Measurements from ENCODE around the gene FBXL7. TPM values are rescaled to one million over a fixed set of nuclear protein-coding genes. Genes with fewer than 3 reads are reported as not detected.

Gene FBXL7
- total and polyA plus RNA-seq, 2 experiments from 2014 or later, result 4.5 to 15.2 TPM

- TF ChIP-seq ZNF462 (CRISPR knock-in tag; IDR thresholded peaks at IDR 0.05) (no peak), STAT1 (IDR thresholded peaks at IDR 0.05; ENCODE audit: unreplicated experiment) (no peak)
These were observed 351.0 kb downstream of the FBXL7 start (continued) for GRCh38 chr5:15850939-15851341.

GRCh38 chr5:15852217-15852616 is 352.2 kb downstream of the FBXL7 start:
- Mint-ChIP-seq H3K9me3 (peaks cover 3% of the 10 kb centered on the region; the same call in 1 of the 3 replicates), H3K36me3 (ENCODE audit: low read depth) (peaks cover 5% of the 10 kb centered on the region; the same call in 2 of the 3 replicates), H3K4me1 (peaks cover 5% of the 10 kb centered on the region; the same call in 1 of the 3 replicates), H3K27me3 (ENCODE audit: insufficient read depth, low read depth, poor library complexity) (no peaks in the 10 kb centered on the region), H3K4me3 (no peak overlapping the region), H3K27ac (no peak overlapping the region)
- no peak overlapping the region for H2AFZ ChIP-seq
- no peak overlapping the region for H3K4me2 ChIP-seq
- H3K4me3 ChIP-seq, result no peak overlapping the region
- no peaks in the 10 kb centered on the region for H3K27me3 ChIP-seq (ENCODE audit: insufficient read depth)
- DNase-seq (ENCODE audit: low spot score) (no peak), ATAC-seq (no peak)
- H3K79me2 ChIP-seq (replicated peaks; ENCODE audit: insufficient read depth), result no peaks in the 10 kb centered on the region
- peaks cover 13% of the 10 kb centered on the region; the same call in 1 of the 2 replicates for H3K9me2 ChIP-seq (ENCODE audit: insufficient read depth)
- H3K27ac ChIP-seq (ENCODE audit: low read depth), result no peak overlapping the region
- H3F3A ChIP-seq (replicated peaks; ENCODE audit: low read depth), result no peaks in the 10 kb centered on the region
- no peaks in the 10 kb centered on the region for H4K20me1 ChIP-seq (replicated peaks; ENCODE audit: insufficient read depth)
- peaks cover 2% of the 10 kb centered on the region; the same call in 1 of the 2 replicates for H3K36me3 ChIP-seq (ENCODE audit: insufficient read depth)
- H3K4me1 ChIP-seq (ENCODE audit: insufficient read depth), result no peaks in the 10 kb centered on the region
- TF ChIP-seq JUNB (IDR thresholded peaks at IDR 0.05; ENCODE audit: unreplicated experiment) (no peak), ZNF331 (CRISPR knock-in tag; IDR thresholded peaks at IDR 0.05; ENCODE audit: low read depth) (no peak), ZNF462 (CRISPR knock-in tag; IDR thresholded peaks at IDR 0.05) (no peak), REST (IDR thresholded peaks at IDR 0.05; ENCODE audit: unreplicated experiment) (no peak), POLR2AphosphoS5 (IDR thresholded peaks at IDR 0.05; ENCODE audit: low read depth) (no peak)
